Heart left ventricle (tissue), 13 donors: Measurements from ENCODE around the gene ZNF334.

Experiments used
- POLR2A ChIP-seq, 2 donors: fragments of 450-650 bp; IDR thresholded peaks; one replicate each; pipeline ENCODE4 v1.6.1; 2017; ENCODE audit warnings: antibody characterized with exemption in 2 of 2, mild to moderate bottlenecking in 2 of 2, moderate library complexity in 2 of 2
- TF ChIP-seq, protein P1 (sequence below), 12 donors: fragments of 200-600 bp; sonication (generic) in 4 of 12; IDR thresholded peaks; one replicate each; pipeline versions ENCODE4 v1.5.0 to v1.8.0; 2018 to 2022; ENCODE audit warnings: antibody characterized with exemption in 12 of 12, mild to moderate bottlenecking in 5 of 12
- donor health status: ischemic (EF 13 %, LVEDD 7.1; RV severe dilation, severe dysfunction).
- donor health status: DM: no; HTN: yes; CAD: no.
- donor health status: DM: no; HTN: no; CAD: no.
- donor health status: ischemic (EF 25% LVEDD 6.9; RV normal size, moderate dysfunction).
- donor health status: ischemic (EF 25% LVEDD 5.7; RV mildly dilated, moderate dysfunction).
- donor health status: ischemic (EF 35%, LVEDD 5.7; RV mildly dilated, moderate dysfunction).
- donor health status: nonischemic (EF 11% LVEDD 7.7; RV severe dilation, severe dysfunction).
- donor health status: DM: yes; HTN: yes; CAD: no.
- donor health status: PGD.
- donor health status: ischemic (EF 29% LVEDD 5.4; RV normal size, mild dysfunction).
- donor health status: nonischemic (EF 23%, LVEDD 6.1; RV moderate dilation, normal function).

DNA sequence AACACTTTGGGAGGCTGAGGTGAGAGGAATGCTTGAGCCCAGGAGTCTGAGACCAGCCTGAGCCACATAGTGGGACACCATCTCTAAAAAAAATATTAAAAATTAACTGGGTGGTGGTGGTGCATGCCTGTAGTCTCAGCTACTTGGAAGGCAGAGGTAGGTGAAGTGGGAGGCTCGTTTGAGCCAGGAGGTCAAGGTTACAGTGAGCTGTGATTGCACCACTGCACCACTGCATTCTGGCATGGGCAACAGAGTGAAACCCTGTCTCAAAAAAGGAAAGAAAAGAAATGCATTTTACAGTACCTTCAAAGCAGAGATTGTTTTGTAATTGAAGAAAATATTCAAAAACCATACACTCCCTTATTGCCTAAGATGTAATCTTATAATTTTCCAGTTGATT is 30.6 kb upstream of the ZNF334 start:
- TF ChIP-seq, protein P1, sequence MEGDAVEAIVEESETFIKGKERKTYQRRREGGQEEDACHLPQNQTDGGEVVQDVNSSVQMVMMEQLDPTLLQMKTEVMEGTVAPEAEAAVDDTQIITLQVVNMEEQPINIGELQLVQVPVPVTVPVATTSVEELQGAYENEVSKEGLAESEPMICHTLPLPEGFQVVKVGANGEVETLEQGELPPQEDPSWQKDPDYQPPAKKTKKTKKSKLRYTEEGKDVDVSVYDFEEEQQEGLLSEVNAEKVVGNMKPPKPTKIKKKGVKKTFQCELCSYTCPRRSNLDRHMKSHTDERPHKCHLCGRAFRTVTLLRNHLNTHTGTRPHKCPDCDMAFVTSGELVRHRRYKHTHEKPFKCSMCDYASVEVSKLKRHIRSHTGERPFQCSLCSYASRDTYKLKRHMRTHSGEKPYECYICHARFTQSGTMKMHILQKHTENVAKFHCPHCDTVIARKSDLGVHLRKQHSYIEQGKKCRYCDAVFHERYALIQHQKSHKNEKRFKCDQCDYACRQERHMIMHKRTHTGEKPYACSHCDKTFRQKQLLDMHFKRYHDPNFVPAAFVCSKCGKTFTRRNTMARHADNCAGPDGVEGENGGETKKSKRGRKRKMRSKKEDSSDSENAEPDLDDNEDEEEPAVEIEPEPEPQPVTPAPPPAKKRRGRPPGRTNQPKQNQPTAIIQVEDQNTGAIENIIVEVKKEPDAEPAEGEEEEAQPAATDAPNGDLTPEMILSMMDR (IDR thresholded peaks at IDR 0.05), result no peak
- no peak for TF ChIP-seq POLR2A (IDR thresholded peaks at IDR 0.05)
